Measurements from ENCODE around the gene RFPL3.

DNA sequence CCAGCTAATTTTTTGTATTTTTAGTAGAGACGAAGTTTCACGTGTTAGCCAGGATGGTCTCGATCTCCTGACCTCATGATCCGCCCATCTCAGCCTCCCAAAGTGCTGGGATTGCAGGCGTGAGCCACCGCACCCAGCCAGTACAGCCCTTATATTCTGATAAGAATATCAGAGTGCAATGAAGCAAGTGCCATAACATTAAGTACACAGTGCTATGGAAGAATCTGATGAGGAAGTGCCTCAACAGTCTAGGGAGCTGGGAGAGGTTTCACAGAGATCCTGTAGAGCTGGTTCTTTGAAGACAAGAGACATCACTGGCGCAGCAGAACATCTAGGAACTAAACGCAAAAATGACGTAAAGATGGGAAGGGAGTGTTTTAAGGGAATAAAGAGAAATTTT lies 52.3 kb downstream of the RFPL3 start:
- TF ChIP-seq, protein P1, sequence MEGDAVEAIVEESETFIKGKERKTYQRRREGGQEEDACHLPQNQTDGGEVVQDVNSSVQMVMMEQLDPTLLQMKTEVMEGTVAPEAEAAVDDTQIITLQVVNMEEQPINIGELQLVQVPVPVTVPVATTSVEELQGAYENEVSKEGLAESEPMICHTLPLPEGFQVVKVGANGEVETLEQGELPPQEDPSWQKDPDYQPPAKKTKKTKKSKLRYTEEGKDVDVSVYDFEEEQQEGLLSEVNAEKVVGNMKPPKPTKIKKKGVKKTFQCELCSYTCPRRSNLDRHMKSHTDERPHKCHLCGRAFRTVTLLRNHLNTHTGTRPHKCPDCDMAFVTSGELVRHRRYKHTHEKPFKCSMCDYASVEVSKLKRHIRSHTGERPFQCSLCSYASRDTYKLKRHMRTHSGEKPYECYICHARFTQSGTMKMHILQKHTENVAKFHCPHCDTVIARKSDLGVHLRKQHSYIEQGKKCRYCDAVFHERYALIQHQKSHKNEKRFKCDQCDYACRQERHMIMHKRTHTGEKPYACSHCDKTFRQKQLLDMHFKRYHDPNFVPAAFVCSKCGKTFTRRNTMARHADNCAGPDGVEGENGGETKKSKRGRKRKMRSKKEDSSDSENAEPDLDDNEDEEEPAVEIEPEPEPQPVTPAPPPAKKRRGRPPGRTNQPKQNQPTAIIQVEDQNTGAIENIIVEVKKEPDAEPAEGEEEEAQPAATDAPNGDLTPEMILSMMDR (IDR thresholded peaks at IDR 0.05; ENCODE audit: insufficient read depth, low read length) = no peak
- TF ChIP-seq, protein P2, sequence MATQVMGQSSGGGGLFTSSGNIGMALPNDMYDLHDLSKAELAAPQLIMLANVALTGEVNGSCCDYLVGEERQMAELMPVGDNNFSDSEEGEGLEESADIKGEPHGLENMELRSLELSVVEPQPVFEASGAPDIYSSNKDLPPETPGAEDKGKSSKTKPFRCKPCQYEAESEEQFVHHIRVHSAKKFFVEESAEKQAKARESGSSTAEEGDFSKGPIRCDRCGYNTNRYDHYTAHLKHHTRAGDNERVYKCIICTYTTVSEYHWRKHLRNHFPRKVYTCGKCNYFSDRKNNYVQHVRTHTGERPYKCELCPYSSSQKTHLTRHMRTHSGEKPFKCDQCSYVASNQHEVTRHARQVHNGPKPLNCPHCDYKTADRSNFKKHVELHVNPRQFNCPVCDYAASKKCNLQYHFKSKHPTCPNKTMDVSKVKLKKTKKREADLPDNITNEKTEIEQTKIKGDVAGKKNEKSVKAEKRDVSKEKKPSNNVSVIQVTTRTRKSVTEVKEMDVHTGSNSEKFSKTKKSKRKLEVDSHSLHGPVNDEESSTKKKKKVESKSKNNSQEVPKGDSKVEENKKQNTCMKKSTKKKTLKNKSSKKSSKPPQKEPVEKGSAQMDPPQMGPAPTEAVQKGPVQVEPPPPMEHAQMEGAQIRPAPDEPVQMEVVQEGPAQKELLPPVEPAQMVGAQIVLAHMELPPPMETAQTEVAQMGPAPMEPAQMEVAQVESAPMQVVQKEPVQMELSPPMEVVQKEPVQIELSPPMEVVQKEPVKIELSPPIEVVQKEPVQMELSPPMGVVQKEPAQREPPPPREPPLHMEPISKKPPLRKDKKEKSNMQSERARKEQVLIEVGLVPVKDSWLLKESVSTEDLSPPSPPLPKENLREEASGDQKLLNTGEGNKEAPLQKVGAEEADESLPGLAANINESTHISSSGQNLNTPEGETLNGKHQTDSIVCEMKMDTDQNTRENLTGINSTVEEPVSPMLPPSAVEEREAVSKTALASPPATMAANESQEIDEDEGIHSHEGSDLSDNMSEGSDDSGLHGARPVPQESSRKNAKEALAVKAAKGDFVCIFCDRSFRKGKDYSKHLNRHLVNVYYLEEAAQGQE (IDR thresholded peaks at IDR 0.05; ENCODE audit: insufficient replicate concordance, low read depth) = no peak
- no peak for TF ChIP-seq POLR2AphosphoS5 (IDR thresholded peaks at IDR 0.05; ENCODE audit: low read depth)
